GM18951 (cell line): ENCODE measurements around the gene P3H2.

Source experiments
- POLR2A ChIP-seq: IDR thresholded peaks from 4 replicates; pipeline ENCODE4 v1.6.1; 2011; ENCODE audit warnings: mild to moderate bottlenecking; ENCODE audit not compliant: insufficient read length, insufficient read depth; ENCODE audit errors: extremely low read depth
- in situ Hi-C: fragments of 300-500 bp; cut with MboI; formaldehyde crosslinking; loops from one replicate; pipeline ENCODE4 v1.12.0; 2022; ENCODE audit warnings: low sequenced_read_pairs, mixed read lengths, inconsistent platforms; ENCODE audit not compliant: unreplicated experiment

P3H2 gene

GRCh38 chr3:190142041-190142440 is 21.3 kb upstream of the P3H2 start:
- in situ Hi-C loops = no loop called here
- TF ChIP-seq POLR2A = no peak

- no peak for TF ChIP-seq POLR2A
- in situ Hi-C loops = no loop called here
These were observed 18.7 kb upstream of the P3H2 start for GRCh38 chr3:190139365-190139764.

- no peak for TF ChIP-seq POLR2A
- in situ Hi-C loops = no loop called here
These were observed 11.7 kb upstream of the P3H2 start for GRCh38 chr3:190132371-190132770.

GRCh38 chr3:190131329-190131728 is 10.6 kb upstream of the P3H2 start:
- TF ChIP-seq POLR2A = no peak

GRCh38 chr3:190130696-190131095 is 10.0 kb upstream of the P3H2 start:
- in situ Hi-C loops = no loop called here
- no peak for TF ChIP-seq POLR2A

More at GRCh38 chr3:190131329-190131728, 10.6 kb upstream of the P3H2 start:
- in situ Hi-C loops = no loop called here

GRCh38 chr3:190130037-190130436 is 9.3 kb upstream of the P3H2 start:
- in situ Hi-C loops = no loop called here
- TF ChIP-seq POLR2A = no peak

GRCh38 chr3:190127797-190128196 is 7.1 kb upstream of the P3H2 start:
- in situ Hi-C loops = no loop called here
- TF ChIP-seq POLR2A = no peak

- TF ChIP-seq POLR2A = no peak
- in situ Hi-C loops = no loop called here
These were observed 6.5 kb upstream of the P3H2 start for GRCh38 chr3:190127195-190127594.

GRCh38 chr3:190125436-190126068 is 4.9 kb upstream of the P3H2 start:
- in situ Hi-C loops = no loop called here
- TF ChIP-seq POLR2A = no peak

GRCh38 chr3:190124067-190124466 is 3.4 kb upstream of the P3H2 start:
- in situ Hi-C loops = no loop called here
- TF ChIP-seq POLR2A = no peak

GRCh38 chr3:190122198-190122771 is 1.6 kb upstream of the P3H2 start:
- no peak for TF ChIP-seq POLR2A
- in situ Hi-C loops = no loop called here

- no peak for TF ChIP-seq POLR2A
These were observed 686 bp upstream of the P3H2 start for GRCh38 chr3:190121383-190121782.

GRCh38 chr3:190121061-190121377 is 322 bp upstream of the P3H2 start:
- no peak for TF ChIP-seq POLR2A
- in situ Hi-C loops = no loop called here

More at GRCh38 chr3:190121383-190121782, 686 bp upstream of the P3H2 start:
- in situ Hi-C loops = no loop called here

GRCh38 chr3:190119461-190120268 is 1.0 kb downstream of the P3H2 start:
- no peak for TF ChIP-seq POLR2A
- in situ Hi-C loops = no loop called here
